GM10847 (cell line): Measurements from ENCODE around the gene BTG3.

Experiments
- POLR2A ChIP-seq: IDR thresholded peaks from 2 replicates; pipeline ENCODE4 v1.6.1; 2011; ENCODE audit not compliant: insufficient read length; ENCODE audit errors: extremely low read depth

Gene BTG3

GRCh38 chr21:17560377-17561025 is 52.2 kb downstream of the BTG3 start:
- TF ChIP-seq POLR2A, result no peak

- no peak for TF ChIP-seq POLR2A
Measured at GRCh38 chr21:17554679-17555465, 57.8 kb downstream of the BTG3 start.

GRCh38 chr21:17554120-17554519 is 58.6 kb downstream of the BTG3 start:
- TF ChIP-seq POLR2A, result no peak

GRCh38 chr21:17552410-17552809 is 60.3 kb downstream of the BTG3 start:
- TF ChIP-seq POLR2A, result no peak

GRCh38 chr21:17550671-17551308 is 61.9 kb downstream of the BTG3 start:
- no peak for TF ChIP-seq POLR2A

GRCh38 chr21:17548262-17548661 is 64.4 kb downstream of the BTG3 start:
- TF ChIP-seq POLR2A, result no peak

- no peak for TF ChIP-seq POLR2A
Measured at GRCh38 chr21:17545007-17545406, 67.7 kb downstream of the BTG3 start.
